ENCODE measurements around the gene EMC8. TPM values are rescaled to one million over a fixed set of nuclear protein-coding genes. Genes with fewer than 3 reads are reported as not detected.

EMC8 gene
- total RNA-seq, 1 donor from 2014 or later, result 21.9 TPM

- H3K27ac ChIP-seq, result no peak overlapping the region
- H3K36me3 ChIP-seq, result no peaks in the 10 kb centered on the region
- H3K4me3 ChIP-seq, result no peak overlapping the region
- TF ChIP-seq CTCF (IDR thresholded peaks at IDR 0.05), result no peak
- DNase-seq, result no peak
- H3K4me1 ChIP-seq, result no peaks in the 10 kb centered on the region
- intact Hi-C loops (cut with DNase I), result no loop called here
- no peaks in the 10 kb centered on the region for H3K9me3 ChIP-seq
- peaks cover 20% of the 10 kb centered on the region for H3K27me3 ChIP-seq (ENCODE audit: low read depth)
- no peak for ATAC-seq
Observed at GRCh38 chr16:85842435-85842834, 43.1 kb upstream of the EMC8 start.

- Histone ChIP-seq H3K4me1 (peaks cover 7% of the 10 kb centered on the region), H3K9me3 (no peaks in the 10 kb centered on the region), H3K27ac (no peak overlapping the region), H3K27me3 (ENCODE audit: low read depth) (peaks cover 26% of the 10 kb centered on the region), H3K4me3 (no peak overlapping the region), H3K36me3 (no peaks in the 10 kb centered on the region)
- TF ChIP-seq CTCF (IDR thresholded peaks at IDR 0.05), result no peak
- ATAC-seq (no peak), DNase-seq (peak; percentile 40)
- intact Hi-C loops (cut with DNase I), result no loop called here
Observed at GRCh38 chr16:85840801-85841200, 41.5 kb upstream of the EMC8 start.

- Histone ChIP-seq H3K36me3 (no peaks in the 10 kb centered on the region), H3K4me3 (no peak overlapping the region), H3K9me3 (no peaks in the 10 kb centered on the region), H3K27me3 (ENCODE audit: low read depth) (peaks cover 30% of the 10 kb centered on the region), H3K4me1 (peaks cover 7% of the 10 kb centered on the region), H3K27ac (no peak overlapping the region)
- intact Hi-C loops (cut with DNase I), result no loop called here
- no peak for TF ChIP-seq CTCF (IDR thresholded peaks at IDR 0.05)
- no peak for DNase-seq
- no peak for ATAC-seq
Observed at GRCh38 chr16:85840395-85840794, 41.1 kb upstream of the EMC8 start.

GRCh38 chr16:85839681-85840240 lies 40.4 kb upstream of the EMC8 start:
- TF ChIP-seq CTCF (IDR thresholded peaks at IDR 0.05), result no peak
- Histone ChIP-seq H3K36me3 (no peaks in the 10 kb centered on the region), H3K4me1 (peaks cover 7% of the 10 kb centered on the region), H3K27me3 (ENCODE audit: low read depth) (peaks cover 30% of the 10 kb centered on the region), H3K4me3 (no peak overlapping the region), H3K9me3 (no peaks in the 10 kb centered on the region), H3K27ac (no peak overlapping the region)
- peak; percentile 43 for DNase-seq
- intact Hi-C loops (cut with DNase I), result no loop called here
- no peak for ATAC-seq

- DNase-seq, result peak; percentile 34
- no peak for TF ChIP-seq CTCF (IDR thresholded peaks at IDR 0.05)
- peaks cover 31% of the 10 kb centered on the region for H3K27me3 ChIP-seq (ENCODE audit: low read depth)
Observed at GRCh38 chr16:85838876-85839585, 39.7 kb upstream of the EMC8 start.

More at GRCh38 chr16:85838876-85839585, 39.7 kb upstream of the EMC8 start:
- ATAC-seq, result no peak
- intact Hi-C loops (cut with DNase I), result no loop called here
- no peaks in the 10 kb centered on the region for H3K9me3 ChIP-seq
- no peak overlapping the region for H3K27ac ChIP-seq
- H3K36me3 ChIP-seq, result no peaks in the 10 kb centered on the region
- peaks cover 7% of the 10 kb centered on the region for H3K4me1 ChIP-seq
- H3K4me3 ChIP-seq, result no peak overlapping the region

Measured in lower lobe of right lung (tissue), 2 donors.